GM21576 (cell line): ENCODE results near the gene NFATC3.

ENCODE experiments used
- ATAC-seq: cut with Tn5 transposase; IDR thresholded peaks from one replicate; pipeline ENCODE4 v1.9.1; 2021; ENCODE audit warnings: mild to moderate bottlenecking, moderate library complexity; ENCODE audit not compliant: unreplicated experiment

NFATC3 gene

GRCh38 chr16:68229431-68230175, 144.4 kb downstream of the NFATC3 start:
- ATAC-seq, result no peak

DNA sequence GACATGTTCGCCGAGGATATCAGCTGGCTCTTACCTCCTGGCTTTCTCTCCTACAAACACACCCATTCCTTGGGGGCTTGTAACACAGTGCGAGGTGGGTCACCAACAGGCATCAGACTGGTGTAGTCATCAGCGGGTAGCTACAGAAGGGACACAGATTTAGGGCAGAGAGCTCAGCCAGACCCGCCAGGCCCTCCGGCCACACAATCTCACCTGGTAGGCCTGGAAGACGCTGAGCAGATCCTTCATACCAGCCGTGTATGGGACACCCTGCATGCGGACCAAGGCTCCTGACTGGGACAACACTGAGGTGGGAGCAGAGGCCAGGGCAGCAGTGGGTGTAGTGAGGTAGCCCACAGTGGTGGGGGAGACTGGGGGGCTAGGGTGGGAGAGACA, 145.0 kb downstream of the NFATC3 start:
- ATAC-seq, result no peak

- ATAC-seq, result no peak
Observed at GRCh38 chr16:68230956-68231355, 145.8 kb downstream of the NFATC3 start.

- ATAC-seq, result no peak
Observed at GRCh38 chr16:68231384-68232136, 146.4 kb downstream of the NFATC3 start.

- ATAC-seq, result no peak
Observed at GRCh38 chr16:68232335-68232734, 147.2 kb downstream of the NFATC3 start.

- no peak for ATAC-seq
Observed at GRCh38 chr16:68233085-68233834, 148.1 kb downstream of the NFATC3 start.

DNA sequence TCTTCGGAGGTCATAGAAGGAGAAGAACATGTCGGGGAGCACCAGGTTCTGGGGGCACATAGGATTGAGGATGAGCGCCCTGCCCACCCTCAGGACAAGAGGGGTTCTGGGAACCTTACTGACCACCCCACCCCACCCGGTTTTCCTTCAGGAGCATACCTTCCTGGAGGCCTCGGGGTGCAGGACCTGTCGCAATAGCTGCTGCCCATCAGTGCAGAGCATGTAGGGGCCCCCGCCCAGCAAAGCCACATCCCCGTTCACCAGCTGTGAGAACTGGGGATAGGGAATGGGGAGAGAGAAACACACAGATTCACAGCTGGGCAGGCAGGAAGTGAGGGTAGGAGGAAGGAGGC, 148.6 kb downstream of the NFATC3 start:
- ATAC-seq, result no peak

DNA sequence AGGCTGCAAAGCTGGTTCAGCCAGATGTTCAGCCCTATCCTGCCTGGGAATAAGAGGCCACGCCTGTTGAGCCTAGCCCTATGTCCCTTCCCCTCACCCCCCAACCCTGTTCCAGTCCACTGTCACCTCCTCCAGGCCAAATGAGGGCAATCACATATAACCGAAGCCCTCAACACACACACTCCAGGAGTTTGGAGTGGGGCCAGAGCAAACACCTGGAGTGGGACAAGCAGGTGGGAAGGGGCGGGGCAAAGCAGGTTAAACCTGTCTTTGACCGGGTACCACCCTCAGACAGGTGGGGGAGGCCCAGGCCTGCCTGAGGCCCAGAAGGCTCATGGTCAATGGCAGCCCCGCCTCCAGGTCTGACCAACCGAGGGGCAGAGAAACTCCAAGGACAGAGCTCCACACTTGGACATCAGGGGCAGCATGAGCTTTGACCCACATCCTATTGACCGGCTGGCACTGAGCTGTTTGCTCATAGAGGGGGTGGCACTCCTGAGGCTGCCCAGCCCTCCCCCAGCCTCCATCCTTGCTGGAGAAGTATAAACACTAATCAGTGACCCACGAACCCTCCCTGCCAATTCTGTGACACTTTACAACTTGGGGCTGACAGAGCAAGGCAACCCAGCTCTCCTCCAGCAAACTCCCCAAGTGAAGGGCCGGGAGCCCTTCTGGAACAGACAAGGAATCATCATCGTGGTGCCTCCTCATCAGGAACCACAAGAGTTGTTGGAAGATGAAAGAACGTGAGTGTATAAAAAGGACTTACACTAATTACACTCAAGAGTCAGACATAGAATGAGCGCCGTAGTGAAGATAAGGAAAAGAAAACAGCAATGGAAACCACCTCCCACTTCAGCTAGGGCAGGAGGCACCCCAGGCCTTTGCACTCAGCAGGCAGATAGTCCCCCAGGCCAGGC, 149.3 kb downstream of the NFATC3 start:
- no peak for ATAC-seq

DNA sequence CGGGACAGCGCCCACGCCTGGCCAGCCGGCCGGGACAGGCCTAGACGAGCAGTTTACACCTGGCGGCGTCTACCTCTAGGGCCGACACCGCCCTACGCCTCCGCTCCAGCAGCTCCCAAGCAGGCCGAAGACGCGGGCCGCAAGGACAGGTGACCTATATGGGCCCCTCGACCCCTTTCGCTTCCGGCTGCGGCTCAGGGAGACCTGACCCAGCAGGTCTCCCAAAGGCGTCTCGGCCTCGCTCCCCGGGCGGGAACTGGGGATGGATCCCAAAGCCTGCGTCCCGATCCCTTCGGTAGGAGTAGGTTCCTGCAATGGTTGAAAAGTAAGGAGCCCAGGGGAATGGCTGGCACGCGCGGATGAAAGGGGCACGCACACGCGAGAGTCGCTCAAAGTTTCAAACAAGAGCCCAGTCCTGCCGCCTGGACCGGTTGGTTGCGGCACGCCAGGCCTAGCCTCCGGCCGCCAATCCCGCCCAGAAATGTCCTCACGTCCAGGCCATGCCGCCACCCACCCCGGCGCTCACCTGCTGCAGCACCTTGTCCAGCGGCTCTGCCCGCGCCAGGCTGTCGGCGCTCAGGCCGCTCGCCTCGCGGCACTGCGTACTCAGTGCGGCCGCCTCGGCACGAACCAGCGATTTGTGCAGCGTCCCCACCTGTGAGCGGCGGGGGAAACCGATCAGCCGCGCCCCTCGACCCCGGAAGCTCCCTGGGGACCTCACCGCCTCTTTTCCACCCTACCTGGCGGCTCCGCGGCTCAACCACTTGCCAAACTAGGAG, 150.1 kb downstream of the NFATC3 start:
- ATAC-seq, result no peak

GRCh38 chr16:68235887-68236136, 150.6 kb downstream of the NFATC3 start, which contains the start of gene ESRP2:
Gene ESRP2 (minus strand): TSS chr16:68236127. CDS start chr16:68236045, 82 bp downstream.
- no peak for ATAC-seq

- ATAC-seq, result no peak
Observed at GRCh38 chr16:68236137-68236825, 151.1 kb downstream of the NFATC3 start.

GRCh38 chr16:68236826-68237242, 151.7 kb downstream of the NFATC3 start:
- no peak for ATAC-seq

- ATAC-seq, result peak; percentile 82
Observed at GRCh38 chr16:68237243-68238028, 152.3 kb downstream of the NFATC3 start.

DNA sequence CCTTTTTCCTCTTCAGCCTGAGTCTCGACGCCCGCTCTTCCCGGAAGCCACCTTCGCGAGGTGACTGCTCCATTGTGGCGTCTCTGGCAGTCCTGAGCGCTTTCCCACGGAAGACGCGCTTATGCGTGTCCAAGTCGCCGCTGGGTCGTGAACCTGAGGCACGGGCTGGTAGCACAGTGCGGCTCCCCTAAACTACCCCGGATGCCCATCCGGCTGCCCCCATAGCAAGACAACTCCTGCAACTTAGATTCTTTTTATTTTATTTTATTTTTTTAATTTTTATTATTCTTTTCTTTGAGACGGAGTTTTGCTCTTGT, 152.8 kb downstream of the NFATC3 start:
- ATAC-seq, result no peak

GRCh38 chr16:68242085-68242484, 156.9 kb downstream of the NFATC3 start:
- no peak for ATAC-seq

GRCh38 chr16:68242926-68243858, 158.0 kb downstream of the NFATC3 start:
- ATAC-seq, result no peak

DNA sequence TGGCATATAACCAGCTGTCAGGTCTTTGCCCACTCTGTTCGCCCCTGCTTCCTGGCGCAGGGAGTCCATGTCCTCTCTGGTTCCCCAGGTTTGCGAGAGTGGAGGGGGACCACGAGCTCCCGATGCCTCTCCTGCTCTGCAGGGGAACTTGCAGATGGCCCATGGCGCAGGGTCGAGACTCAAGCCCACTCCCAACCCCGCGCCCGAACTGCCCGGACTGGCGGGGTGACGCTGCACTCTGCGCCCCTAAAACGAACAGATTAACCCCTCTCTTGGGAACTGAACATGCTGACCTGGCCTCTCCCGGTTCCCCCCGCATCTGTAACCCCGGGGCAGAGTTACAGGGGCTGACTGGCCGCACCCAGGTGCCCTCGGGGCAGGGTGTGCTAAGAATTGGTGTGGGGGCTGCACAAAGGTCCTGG, 159.3 kb downstream of the NFATC3 start:
- no peak for ATAC-seq
